Measurements from ENCODE around the gene TPMT.

GRCh38 chr6:18121580-18122127 lies 33.2 kb downstream of the TPMT start:
- TF ChIP-seq POLR2A (IDR thresholded peaks at IDR 0.05) (no peak), CTCF (IDR thresholded peaks at IDR 0.05) (no peak), EP300 (IDR thresholded peaks at IDR 0.05) (no peak)
